MM.1S (cell line): ENCODE data around the gene CNIH3.

Source experiments
- DNase-seq: peaks from one replicate; pipeline ENCODE4 v3.0.0-alpha.2; 2015
- H2AFZ ChIP-seq: fragments of 300-600 bp; sonication (generic); 2 replicates; pipeline ENCODE4 v1.6.0; 2016; ENCODE audit warnings: antibody characterized with exemption, low read length
- H3F3A ChIP-seq: fragments of 300-600 bp; sonication (generic); 2 replicates; pipeline ENCODE4 v1.6.1; 2016; ENCODE audit warnings: mild to moderate bottlenecking, antibody characterized with exemption, low read length, moderate library complexity, mixed read lengths; ENCODE audit not compliant: insufficient read depth
- H3K27ac ChIP-seq: fragments of 300-600 bp; sonication (generic); 2 replicates; pipeline ENCODE4 v1.5.1; 2016; ENCODE audit warnings: mild to moderate bottlenecking, low read length
- H3K27me3 ChIP-seq: fragments of 300-600 bp; sonication (generic); replicated peaks from 2 replicates; pipeline ENCODE4 v1.6.0; 2016; ENCODE audit warnings: low read length; ENCODE audit not compliant: insufficient read depth
- H3K36me3 ChIP-seq: fragments of 300-600 bp; sonication (generic); replicated peaks from 2 replicates; pipeline ENCODE4 v1.6.1; 2016; ENCODE audit warnings: mild to moderate bottlenecking, low read length, mixed read lengths; ENCODE audit not compliant: insufficient read depth
- H3K4me1 ChIP-seq: fragments of 300-600 bp; sonication (generic); 2 replicates; pipeline ENCODE4 v1.6.1; 2016; ENCODE audit warnings: low read length, mixed read lengths
- H3K4me2 ChIP-seq: fragments of 300-600 bp; sonication (generic); 2 replicates; pipeline ENCODE4 v1.6.0; 2016; ENCODE audit warnings: low read depth, low read length
- H3K4me3 ChIP-seq: fragments of 300-600 bp; sonication (generic); 2 replicates; pipeline ENCODE4 v1.5.1; 2016; ENCODE audit warnings: low read length, mixed read lengths
- H3K79me2 ChIP-seq: fragments of 300-600 bp; sonication (generic); 2 replicates; pipeline ENCODE4 v1.6.1; 2016; ENCODE audit warnings: mixed run types, low read length, mixed read lengths
- H3K9ac ChIP-seq: fragments of 300-600 bp; sonication (generic); 2 replicates; pipeline ENCODE4 v1.6.1; 2016; ENCODE audit warnings: low read length, mixed read lengths
- H3K9me2 ChIP-seq: fragments of 300-600 bp; sonication (generic); replicated peaks from 2 replicates; pipeline ENCODE4 v1.6.1; 2016; ENCODE audit warnings: mild to moderate bottlenecking, low read length, mixed read lengths; ENCODE audit not compliant: insufficient read depth
- H3K9me3 ChIP-seq: fragments of 300-600 bp; sonication (generic); replicated peaks from 2 replicates; pipeline ENCODE4 v1.6.1; 2016; ENCODE audit warnings: mild to moderate bottlenecking, low read length, mixed read lengths; ENCODE audit not compliant: insufficient read depth
- H4K20me1 ChIP-seq: fragments of 300-600 bp; sonication (generic); 2 replicates; pipeline ENCODE4 v1.6.1; 2016; ENCODE audit warnings: mild to moderate bottlenecking, low read length, moderate library complexity, mixed read lengths; ENCODE audit not compliant: insufficient read depth
- EZH2 ChIP-seq: fragments of 300-600 bp; sonication (generic); optimal IDR thresholded peaks from 2 replicates; pipeline ENCODE3; 2017; ENCODE audit warnings: low read depth, mild to moderate bottlenecking, antibody characterized with exemption, low read length, mixed read lengths
- EZH2phosphoT487 ChIP-seq: fragments of 300-600 bp; sonication (generic); IDR thresholded peaks from 2 replicates; pipeline ENCODE4 v1.6.1; 2018; ENCODE audit warnings: antibody characterized with exemption, low read length
- TF ChIP-seq, protein P1 (sequence below): fragments of 300-600 bp; sonication (generic); IDR thresholded peaks from 2 replicates; pipeline ENCODE4 v1.5.1; 2016; ENCODE audit warnings: antibody characterized with exemption, low read length, mixed read lengths

The CNIH3 gene

DNA sequence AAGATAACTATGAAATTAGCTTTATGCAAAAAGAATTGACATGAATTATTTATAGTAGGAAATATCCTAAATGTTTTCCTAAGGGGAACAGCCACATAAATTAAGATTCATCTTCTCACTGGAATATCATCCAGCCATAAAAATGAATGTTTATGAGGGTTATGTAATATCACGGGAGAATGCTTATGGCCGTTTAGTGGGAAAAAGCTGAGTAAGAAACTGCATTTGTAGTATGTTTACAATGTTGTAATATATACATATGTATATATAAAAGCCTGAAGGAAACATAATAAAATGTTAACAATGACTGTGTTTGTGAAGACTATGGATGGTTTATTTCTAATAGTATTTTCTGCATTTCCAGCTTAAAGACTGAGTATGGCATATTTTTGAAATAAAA lies 161.1 kb downstream of the CNIH3 start:
- no peak overlapping the region for H2AFZ ChIP-seq
- no peak overlapping the region for H3K27ac ChIP-seq
- H3K9me2 ChIP-seq, result no peaks in the 10 kb centered on the region
- H3K9me3 ChIP-seq, result no peaks in the 10 kb centered on the region
- peaks cover 8% of the 10 kb centered on the region for H3K4me1 ChIP-seq
- H3F3A ChIP-seq, result peaks cover 4% of the 10 kb centered on the region
- no peaks in the 10 kb centered on the region for H3K79me2 ChIP-seq
- H3K36me3 ChIP-seq, result no peaks in the 10 kb centered on the region
- no peak overlapping the region for H3K9ac ChIP-seq
- no peak overlapping the region for H3K4me3 ChIP-seq
- no peaks in the 10 kb centered on the region for H4K20me1 ChIP-seq
- peaks cover 18% of the 10 kb centered on the region for H3K27me3 ChIP-seq
- H3K4me2 ChIP-seq, result no peak overlapping the region
- TF ChIP-seq EZH2 (no peak), EZH2phosphoT487 (no peak)
- TF ChIP-seq, protein P1, sequence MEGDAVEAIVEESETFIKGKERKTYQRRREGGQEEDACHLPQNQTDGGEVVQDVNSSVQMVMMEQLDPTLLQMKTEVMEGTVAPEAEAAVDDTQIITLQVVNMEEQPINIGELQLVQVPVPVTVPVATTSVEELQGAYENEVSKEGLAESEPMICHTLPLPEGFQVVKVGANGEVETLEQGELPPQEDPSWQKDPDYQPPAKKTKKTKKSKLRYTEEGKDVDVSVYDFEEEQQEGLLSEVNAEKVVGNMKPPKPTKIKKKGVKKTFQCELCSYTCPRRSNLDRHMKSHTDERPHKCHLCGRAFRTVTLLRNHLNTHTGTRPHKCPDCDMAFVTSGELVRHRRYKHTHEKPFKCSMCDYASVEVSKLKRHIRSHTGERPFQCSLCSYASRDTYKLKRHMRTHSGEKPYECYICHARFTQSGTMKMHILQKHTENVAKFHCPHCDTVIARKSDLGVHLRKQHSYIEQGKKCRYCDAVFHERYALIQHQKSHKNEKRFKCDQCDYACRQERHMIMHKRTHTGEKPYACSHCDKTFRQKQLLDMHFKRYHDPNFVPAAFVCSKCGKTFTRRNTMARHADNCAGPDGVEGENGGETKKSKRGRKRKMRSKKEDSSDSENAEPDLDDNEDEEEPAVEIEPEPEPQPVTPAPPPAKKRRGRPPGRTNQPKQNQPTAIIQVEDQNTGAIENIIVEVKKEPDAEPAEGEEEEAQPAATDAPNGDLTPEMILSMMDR, result no peak
- DNase-seq, result no peak

DNA sequence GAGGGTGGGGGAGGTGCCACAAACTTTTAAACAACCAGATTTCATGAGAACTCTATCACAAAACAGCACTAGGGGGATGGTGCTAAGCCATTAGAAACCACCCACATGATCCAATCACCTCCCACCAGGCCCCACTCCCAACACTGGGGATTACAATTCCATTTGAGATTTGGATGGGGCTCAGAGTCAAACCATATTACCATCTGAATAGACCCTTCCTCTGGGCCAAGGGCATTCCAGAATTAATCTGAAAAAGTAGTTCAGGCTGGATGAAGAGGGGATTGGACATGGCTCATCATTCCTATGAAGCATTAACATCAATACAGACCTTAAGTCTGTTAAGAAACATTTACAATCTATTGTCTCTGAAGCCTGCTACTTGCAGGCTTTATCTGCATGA lies 163.4 kb downstream of the CNIH3 start:
- H2AFZ ChIP-seq, result no peak overlapping the region
- H3F3A ChIP-seq, result peaks cover 24% of the 10 kb centered on the region
- no peak for DNase-seq
- no peak overlapping the region for H3K4me2 ChIP-seq
- TF ChIP-seq, protein P1, result no peak
- TF ChIP-seq EZH2 (no peak), EZH2phosphoT487 (no peak)
- H3K9me3 ChIP-seq, result no peaks in the 10 kb centered on the region
- no peaks in the 10 kb centered on the region for H3K36me3 ChIP-seq
- no peaks in the 10 kb centered on the region for H3K9me2 ChIP-seq
- H4K20me1 ChIP-seq, result no peaks in the 10 kb centered on the region
- no peak overlapping the region for H3K4me3 ChIP-seq
- peaks cover 21% of the 10 kb centered on the region for H3K27me3 ChIP-seq
- H3K27ac ChIP-seq, result no peak overlapping the region
- H3K4me1 ChIP-seq, result peaks cover 28% of the 10 kb centered on the region
- H3K9ac ChIP-seq, result no peak overlapping the region
- no peaks in the 10 kb centered on the region for H3K79me2 ChIP-seq

DNA sequence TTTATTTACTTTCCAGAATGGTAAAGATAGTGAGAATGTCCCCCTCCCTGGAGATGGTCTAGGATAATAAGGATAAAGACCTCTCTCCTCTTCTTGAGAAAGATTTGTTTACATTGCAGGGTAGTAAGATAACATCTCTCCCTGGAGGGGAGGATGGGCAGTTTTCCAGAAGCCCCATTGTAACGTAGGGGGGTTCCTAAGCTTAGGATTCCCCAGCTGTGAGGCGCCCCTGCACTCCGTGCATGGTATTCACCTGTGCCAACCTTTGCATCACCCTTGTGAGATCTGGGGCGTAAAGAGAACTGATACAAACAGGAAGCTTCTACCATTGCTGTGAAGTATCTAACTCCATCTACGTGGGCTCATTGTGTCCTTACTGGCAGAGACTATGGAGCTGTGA lies 164.6 kb downstream of the CNIH3 start:
- Histone ChIP-seq H2AFZ (no peak overlapping the region), H4K20me1 (no peaks in the 10 kb centered on the region), H3K4me1 (peaks cover 28% of the 10 kb centered on the region), H3K79me2 (no peaks in the 10 kb centered on the region), H3K27ac (no peak overlapping the region), H3K4me3 (no peak overlapping the region), H3K27me3 (peaks cover 31% of the 10 kb centered on the region), H3K4me2 (no peak overlapping the region), H3F3A (peaks cover 24% of the 10 kb centered on the region), H3K36me3 (no peaks in the 10 kb centered on the region), H3K9me2 (no peaks in the 10 kb centered on the region), H3K9me3 (no peaks in the 10 kb centered on the region), H3K9ac (no peak overlapping the region)
- TF ChIP-seq EZH2phosphoT487, result no peak
- DNase-seq, result no peak

DNA sequence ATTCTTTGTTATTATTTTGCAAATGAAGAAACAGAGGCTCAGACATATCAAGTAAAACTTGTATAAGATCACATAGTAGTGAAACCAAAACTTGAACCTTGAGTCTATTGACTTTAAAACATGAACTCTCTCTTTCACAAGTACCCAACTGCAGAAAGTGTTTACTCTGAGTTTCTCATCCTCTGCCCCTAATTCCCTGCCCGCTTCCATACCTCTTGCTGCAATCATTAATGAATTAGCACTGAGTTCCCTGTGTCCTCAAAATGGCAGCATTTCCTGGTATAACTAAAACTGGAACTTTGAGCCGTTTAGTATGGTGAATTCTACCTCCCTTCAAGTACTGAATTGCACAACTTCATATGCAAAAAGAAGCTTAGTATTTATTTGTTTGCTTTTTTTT lies 165.7 kb downstream of the CNIH3 start:
- Histone ChIP-seq H4K20me1 (no peaks in the 10 kb centered on the region), H3F3A (peaks cover 24% of the 10 kb centered on the region), H3K27me3 (peaks cover 34% of the 10 kb centered on the region), H3K27ac (no peak overlapping the region), H3K79me2 (no peaks in the 10 kb centered on the region), H3K9me2 (no peaks in the 10 kb centered on the region), H3K4me1 (peaks cover 28% of the 10 kb centered on the region), H3K9me3 (no peaks in the 10 kb centered on the region), H2AFZ (no peak overlapping the region), H3K4me2 (peak overlapping the region; percentile 62), H3K9ac (no peak overlapping the region), H3K4me3 (no peak overlapping the region), H3K36me3 (no peaks in the 10 kb centered on the region)
- DNase-seq, result peak; percentile 76
- TF ChIP-seq EZH2phosphoT487, result peak; percentile 30; the same call in 1 of the 2 replicates
- TF ChIP-seq, protein P1, result no peak
